Islet precursor cell (in vitro differentiated cells): Measurements from ENCODE around the gene ELF5.

Experiments used
- DNase-seq: peaks from one replicate; pipeline ENCODE4 v3.0.0-alpha.2; 2018

ELF5 gene

DNA sequence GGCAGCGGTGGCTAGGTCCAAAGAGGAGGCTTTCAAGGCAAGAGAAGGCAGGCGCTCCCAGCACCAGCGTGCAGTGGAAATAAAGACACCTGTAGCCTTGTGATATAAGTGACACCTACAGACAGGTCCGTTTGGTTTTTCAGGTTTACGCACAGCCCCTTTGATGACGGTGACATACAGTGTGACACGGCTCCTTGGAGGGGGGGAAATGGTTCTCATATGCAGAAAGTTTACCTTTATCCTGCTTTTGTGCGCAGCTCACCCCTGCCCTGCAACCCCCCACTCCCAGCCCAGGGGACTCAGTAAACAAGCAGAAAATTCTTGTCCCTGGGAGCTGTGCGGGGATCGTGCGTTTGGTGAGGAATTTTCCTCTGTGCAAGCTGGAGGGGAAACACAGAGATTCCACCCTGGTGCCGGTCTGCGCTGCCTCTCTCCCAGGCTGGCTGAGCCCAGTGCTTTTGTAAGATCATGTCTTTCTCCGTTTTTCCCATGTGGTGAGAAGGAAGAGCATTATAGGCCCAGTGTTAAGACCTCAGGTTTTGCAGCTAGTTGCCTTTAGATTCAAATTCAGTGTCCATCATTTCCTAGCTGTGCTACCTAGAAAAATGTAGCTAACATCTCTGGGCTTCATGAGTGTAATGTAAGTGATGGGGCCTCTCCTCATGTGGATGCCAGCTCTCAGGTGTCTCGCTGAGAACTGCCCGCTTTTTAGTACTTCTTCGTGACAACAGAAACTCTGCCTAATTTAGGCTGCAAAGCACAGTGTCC lies at the start of gene ELF5:
ELF5 (minus strand) TSS at position 113 of the 768 bp plus-strand sequence. CDS start 8,045 bp downstream, outside the sequence.
- no peak for DNase-seq

DNA sequence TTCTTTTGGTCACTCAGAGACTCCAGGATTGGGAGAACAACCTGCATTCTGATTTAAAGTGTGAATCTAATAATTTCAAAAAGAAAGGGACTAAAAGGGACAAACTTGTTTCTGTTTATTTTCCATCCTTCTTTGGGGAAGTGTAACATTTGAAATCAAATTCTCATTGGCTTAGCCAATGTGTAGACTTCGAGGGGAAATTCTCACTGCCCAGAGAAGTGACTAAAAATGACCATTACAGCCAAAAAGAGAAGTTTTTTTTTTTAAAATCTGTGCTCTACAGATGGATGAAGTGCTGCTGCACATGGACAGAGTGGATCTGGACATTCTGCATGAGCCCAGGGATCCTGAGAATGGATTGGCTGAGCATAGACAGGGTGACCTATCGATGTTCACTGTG lies 49.4 kb upstream of the ELF5 start:
- no peak for DNase-seq

DNA sequence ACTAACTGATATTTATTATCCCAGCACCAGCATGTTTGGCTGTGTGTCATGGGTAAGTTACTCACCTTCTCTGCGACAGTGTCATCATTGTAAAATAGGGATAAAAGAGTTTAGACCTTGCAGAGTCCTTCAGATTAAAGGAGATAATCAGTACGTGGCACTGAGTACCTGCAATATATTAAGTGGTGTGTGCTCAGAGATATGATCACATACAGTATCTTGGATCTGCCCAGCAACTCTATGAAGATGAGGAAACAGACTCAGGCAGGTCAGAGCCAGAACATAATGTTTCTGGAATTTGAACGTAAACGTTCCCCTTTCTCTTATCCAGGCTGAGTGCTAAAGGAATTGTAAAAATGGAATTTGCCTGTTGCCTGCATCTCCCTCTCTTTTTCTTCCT lies 46.9 kb upstream of the ELF5 start:
- no peak for DNase-seq

DNA sequence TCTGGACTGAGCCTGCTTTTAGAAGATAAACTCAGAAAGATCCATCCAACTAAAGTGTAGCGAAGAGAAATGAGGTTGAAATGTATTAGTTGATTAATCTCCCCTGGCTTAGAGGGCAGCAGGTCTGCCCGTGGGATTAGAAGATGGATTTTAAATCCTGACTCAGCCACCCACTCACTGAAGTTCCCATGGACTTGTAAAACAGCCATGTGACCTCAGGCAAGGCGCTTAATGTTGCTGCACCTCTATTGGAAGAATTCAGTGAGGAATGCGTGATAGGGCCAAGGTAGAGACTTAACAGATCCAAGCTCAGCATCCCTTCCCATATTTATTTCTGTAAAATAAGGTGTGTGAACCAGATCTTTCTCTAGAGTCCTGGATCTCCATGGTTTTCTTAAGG lies 45.1 kb upstream of the ELF5 start:
- peak; percentile 63 for DNase-seq

DNA sequence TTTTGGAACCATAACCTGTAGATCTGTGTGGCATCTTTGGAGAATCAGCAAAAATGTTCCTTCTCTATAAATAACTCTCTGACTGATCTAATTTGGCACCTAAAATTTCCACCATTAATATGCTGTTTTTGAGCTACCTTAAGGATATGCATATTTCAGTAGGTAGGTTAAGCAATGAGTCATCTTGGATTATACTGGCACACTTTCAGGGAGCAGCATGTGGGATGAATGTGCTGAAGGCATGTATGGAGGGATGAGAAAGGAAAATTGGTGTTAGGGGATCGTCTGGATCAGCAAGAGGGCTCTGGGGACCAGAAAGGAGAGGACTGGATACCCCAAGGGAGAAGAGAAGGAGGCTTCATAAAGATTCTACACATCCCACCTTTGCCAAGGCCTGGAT lies 44.6 kb upstream of the ELF5 start:
- DNase-seq = no peak

DNA sequence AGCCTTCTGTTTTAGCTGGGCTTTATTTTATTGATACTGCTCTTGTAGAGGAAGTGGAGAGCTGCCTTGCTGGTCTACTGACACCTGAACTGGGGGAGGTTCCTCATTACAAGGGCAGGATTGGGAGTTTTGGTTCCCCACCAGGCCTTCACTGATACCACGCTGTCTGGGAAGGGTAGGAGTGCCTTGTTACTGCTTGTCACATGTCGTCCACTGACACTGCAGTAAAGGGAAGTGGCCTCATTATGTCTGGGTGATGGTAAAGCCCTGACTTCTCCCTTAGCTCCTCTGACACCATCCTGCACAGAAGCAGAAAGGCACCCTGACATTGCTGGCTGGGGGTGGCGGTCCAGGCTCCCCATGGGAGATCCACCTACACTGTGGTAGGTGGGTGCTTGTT lies 38.7 kb upstream of the ELF5 start:
- no peak for DNase-seq

DNA sequence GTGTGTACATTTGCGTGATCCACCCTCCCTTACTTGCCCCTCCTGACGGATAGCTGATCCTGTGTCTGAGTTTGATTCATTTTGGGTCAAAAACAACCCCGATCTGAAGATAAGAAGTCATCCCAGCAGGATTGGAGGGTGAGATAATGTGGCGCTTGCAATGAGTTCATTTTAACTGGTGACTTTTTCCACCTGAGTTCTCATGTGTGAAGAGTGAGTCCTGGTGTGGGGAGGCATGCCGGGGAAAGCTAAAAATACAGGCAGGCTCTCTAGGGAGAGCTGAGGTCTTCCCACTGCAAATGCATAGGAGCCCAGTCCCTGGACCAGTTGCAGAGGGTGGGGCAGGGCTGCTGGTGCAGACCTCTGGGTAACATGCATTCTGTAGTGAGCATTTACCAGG lies 35.7 kb upstream of the ELF5 start:
- DNase-seq = no peak

DNA sequence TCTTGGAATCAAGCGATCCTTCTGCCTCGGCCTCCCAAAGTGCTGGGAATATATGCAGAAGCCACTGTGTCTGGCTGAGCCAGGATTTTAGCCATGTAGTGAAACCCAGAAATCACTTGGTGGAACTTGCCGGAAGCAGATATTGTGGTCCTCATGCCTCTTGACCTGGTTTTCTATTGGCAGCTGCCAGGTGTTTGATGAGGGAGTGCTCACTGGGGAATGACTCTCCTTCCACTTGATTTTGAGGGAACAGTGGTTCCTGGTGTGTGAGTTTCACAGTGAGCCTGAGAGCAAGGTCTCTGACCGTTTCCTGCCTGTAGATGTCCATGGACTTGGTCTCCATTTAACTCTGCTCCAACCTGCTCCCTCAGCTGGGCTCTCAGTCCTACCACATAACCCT lies 34.7 kb upstream of the ELF5 start:
- DNase-seq = no peak

DNA sequence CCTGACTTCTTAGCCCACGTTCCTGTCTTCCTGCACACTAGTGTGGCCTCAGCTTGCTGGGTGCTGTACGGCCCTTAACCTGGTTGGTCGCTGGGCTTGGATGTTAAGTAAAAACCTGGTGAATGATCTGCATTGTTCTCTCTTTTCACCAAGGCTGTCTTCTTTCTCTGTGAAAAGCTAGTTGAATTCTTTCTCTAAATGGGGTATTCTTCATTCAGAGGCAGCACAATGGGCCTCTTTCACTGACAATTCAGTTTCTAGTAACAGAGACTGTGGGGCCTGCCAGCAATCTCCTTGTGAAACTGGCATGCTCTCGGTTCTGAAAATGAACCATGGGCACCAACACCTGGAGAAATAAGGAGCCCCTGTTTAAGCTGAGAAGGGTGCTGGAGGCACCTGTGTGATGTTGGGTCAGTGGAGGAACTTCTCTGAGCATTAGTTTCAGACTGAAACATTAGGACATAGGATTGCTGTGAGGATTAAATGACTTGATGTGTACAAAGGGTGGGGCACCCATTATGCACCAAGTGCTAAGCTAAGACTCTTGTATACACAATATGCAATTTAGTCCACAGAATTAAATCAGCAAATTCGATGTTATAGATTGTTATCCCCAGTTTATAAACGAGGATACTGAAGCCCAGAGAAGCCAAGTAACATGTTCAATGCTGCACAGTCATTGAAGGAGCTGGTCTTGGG lies 33.1 kb upstream of the ELF5 start:
- DNase-seq = no peak

DNA sequence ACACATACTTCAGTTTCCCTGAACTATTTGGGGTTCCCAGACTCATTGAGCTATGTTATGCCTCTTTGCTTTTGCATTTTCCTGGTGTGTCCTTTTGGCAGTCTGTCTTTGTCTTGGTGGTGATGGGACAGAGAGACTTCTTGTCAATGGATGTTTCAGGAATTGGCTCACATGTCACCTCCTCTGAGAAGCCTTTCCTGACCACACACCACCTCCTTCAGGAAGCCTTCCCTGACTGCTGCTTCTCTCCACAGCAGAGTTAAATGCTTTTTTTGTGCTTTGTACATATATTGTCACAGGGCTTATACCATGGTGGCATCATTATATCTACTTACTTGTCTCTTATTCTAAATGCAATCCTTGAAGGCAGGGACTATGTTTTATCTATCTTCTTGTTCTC lies 28.5 kb upstream of the ELF5 start:
- DNase-seq = no peak

DNA sequence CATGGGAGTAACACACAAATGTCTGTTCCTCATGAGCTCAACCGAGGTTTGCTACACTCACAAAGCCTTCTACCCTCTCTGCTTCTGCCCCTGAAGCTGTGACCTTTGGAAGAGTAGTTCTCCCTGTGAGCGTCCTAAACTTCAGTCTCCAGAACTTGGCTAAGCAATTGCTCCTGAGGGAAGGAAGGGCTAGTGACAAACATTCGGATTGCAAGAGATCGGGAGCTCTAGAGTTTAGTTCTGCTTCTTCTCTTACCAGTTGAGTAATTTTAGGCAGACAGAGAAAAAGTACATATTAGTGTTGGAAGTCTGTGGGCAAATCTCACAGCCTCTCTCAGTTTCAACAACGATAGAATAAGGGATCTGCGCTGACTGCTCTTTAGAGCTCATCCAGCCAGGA lies 27.3 kb upstream of the ELF5 start:
- DNase-seq = no peak

DNA sequence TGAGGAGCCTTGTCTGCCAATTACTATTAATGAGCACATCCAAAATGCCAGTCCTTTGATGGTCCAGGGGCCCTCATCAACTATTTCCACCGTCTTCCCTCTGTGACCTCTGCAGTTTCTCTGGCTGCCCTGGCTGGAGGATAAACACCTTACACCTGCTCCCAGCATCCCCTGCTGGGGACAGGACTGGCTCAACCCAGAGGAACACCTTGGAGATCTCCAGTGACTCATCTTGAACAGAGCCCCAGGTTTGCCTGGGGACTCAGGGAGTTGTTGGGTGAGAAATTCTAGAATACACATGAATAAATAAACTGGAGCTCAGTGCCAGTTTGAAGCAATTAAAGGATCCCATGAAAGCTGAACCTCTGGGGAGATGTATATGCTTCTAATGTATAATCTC lies 24.0 kb upstream of the ELF5 start:
- no peak for DNase-seq

DNA sequence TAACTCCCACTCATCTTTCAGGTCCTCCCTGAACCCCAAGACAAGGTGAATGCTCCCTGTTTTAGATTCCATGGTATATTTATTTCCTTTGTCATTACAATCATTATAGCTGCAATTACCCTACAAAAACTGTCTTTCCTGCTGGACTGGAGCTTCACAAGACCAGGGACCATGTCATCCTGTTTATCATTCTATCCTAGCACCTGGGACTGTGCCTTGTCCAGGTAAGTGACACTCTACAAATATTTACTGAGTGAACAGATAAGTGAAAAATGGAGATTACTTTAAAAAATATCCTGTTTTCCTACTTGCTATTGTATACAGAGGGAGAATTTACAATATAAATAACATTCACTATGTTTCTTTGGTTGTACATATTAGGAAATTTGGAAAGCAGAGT lies 22.5 kb upstream of the ELF5 start:
- DNase-seq = no peak

DNA sequence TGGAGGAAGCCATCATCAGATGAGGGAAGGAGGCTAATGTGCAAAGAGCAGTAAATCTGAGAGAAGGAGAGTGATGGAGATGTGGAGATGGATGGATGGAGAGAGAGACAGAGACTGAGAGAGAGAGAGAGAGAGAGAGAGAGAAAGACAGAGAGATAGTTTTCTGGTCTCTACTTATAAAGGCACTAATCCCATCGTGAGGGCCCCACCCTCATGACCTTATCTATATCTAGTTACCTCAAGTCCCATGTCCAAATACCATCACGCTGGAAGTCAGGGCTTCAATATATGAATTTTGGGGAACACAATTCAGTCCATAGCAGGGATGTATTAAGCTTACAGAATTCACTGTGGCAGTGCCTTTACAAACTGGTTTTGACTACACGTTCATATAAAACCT lies 21.2 kb upstream of the ELF5 start:
- no peak for DNase-seq

DNA sequence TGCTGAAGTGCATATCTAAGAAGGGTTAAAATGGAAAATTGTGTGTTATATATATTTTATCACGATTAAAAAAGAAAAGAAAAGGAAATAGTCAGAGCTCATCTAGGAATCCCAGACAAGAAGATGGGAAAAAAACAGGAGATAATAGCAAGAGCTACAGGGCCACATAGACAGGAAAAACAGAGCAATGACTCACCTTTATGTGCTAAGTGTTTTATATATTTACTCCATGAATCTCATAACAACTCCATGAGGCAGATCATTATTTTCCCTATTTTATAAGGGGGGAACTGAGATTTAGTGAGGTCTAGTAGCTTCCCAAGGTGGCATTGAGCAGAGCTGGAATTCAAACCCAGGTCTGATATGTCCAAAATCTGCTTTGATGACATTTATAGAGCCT lies 18.1 kb upstream of the ELF5 start:
- no peak for DNase-seq

DNA sequence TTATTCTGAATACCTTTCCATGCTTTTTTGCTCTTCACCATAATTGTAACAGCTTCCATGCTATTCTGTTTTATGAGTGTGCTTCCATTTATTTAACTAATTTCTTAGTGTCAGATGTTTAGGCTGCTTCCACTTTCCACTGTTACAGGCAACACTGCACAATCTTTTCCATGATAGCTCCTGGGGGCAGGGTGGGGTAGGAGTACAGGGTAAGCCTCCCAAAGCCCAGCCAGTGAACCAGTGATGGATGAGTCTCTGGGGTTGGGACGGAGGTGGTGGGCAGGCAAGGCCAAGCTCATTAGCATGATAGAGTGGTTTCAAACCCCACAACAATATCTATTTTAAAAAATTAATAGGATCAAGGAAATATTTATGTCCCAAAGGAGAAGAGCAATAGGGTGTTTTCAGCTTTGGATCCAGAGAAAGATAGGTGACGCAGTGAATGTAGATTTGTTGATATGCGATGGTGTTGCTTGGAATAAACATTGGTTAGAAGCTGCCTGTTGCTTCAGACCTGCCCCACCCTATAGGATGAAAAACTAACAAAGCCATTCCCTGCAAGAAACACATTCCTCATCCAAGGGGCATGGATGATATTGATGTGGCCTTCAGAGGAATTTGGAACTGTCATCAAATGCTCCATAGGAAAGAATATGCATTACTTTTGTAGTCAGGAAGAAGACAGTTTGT lies 17.1 kb upstream of the ELF5 start:
- no peak for DNase-seq

DNA sequence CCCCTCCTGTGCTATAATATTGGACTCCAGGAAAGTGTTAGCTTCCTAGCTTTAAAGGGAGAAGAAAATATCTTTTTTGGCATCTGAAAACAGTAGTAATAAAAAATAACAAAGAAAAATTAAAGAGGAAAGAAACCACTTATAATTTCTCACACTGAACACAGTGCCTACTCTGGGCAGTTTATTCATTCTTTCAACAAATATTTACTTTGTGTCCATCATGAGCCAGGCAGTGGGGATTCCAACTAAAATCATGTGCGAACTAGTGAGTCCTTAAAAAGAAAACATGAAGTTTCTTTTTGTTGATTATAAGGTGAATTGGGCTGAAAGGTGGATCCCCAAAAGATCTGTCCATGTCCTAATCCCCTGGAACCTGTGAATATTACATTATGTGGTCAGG lies 16.0 kb upstream of the ELF5 start:
- no peak for DNase-seq

DNA sequence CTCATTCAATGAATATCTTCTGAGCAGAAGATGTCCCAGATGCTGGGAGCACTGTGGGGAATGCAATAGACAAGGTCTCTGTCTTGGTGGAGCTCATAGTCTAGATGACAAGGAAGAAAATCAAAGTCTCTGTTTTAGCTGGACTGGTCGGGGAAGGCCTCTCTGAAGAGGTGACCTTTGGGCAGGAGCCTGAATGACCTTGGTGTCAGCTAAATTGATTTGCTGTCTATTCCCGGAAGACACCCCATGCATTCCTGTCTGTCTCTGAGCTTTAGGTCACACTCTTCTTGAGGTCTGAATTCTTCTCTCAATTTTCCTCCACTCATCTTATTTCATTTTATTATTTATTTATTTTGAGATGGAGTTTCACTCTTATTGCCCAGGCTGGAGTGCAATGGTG lies 14.5 kb upstream of the ELF5 start:
- no peak for DNase-seq

DNA sequence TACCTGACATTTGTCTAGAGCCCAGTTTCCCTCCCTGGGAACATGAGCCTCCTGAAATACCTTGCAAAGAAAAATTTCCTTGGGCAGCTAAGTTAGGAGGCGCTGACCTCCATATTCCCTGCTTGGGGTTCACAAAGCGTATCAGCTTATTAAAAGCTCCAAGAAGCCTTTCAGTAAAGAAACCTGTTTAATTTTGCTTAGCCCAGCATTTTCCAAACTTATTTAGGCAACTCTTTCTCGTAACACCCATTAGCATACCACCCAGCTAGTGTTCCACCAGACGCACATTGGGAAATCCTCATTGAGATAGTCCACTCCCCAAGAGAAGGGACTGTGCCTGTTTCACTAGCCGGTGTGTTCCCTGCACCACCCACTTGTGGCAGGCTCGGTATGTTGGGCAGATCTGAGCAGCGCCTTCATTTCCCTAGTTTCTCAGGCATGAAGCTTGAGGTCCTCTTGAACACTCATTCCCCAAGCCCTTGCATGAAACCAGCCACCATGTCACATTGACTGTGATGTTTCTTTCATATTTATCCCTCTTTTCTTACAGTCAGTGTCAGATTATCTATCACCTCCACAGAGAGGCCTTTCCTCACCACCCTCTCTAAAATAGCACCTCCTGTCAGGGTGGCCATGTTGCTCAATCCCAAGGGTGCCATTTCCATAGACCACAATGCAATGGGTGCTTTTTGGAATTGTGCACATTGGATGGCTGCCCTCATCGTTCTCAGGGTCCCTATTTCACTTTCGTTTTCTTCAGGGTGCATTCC lies 12.5 kb upstream of the ELF5 start:
- no peak for DNase-seq

DNA sequence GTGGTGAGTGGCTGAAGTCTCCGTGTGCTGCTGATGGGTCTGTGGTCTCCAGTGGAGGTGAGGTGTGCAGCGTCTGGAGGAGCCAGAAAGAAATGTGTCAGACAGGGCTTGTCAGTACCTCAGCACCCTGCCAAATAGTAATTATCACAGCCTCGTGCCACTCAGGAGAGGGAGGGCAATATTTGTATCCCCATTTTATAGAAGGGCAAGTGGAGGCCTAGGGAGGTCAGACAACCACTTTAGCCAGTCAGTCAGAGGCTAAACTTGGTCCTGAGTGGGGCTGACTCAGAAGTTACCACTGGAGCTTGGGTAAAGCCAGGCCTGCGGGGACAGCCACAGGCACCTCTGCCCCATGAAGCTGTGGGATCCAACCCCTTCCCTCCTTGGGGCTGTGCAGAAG lies 11.5 kb upstream of the ELF5 start:
- no peak for DNase-seq

DNA sequence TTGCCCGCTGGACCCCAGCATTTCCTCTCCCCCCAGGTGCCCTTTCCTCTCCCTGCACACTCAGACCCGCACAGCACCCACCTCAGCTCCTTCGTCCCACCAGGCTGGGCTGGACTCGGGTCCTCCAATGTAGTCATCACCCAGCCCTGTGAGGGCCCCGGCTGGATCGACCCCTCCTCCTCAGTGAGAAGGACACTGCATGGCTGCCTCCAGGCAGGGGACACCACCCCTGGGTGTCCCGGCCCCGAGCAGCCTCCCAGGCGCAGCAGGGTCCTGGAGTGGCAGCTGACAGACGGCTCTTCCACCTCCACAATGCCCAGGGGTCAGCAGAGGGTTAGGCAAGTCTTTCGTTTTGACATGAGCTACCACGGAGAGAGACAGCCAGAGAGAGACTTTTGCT lies 11.1 kb upstream of the ELF5 start:
- DNase-seq = no peak

DNA sequence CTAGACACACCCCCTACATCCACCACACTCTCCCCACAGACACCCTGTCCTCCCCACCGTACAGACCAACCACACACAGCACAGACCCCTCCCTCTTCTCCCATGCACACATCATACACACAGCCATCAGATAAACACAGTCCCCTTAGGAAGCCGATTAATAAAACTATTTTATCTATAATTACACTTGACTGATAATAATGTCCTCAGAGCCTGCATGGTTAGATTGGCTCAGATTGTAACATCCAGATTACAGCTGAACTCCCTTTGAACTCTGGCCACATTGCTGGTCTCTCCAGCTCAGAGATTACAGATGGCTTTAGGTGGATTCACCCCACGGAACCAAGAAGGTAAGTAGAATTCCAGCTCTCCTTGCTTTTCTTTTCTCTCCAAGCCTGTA lies 9.5 kb upstream of the ELF5 start:
- no peak for DNase-seq

DNA sequence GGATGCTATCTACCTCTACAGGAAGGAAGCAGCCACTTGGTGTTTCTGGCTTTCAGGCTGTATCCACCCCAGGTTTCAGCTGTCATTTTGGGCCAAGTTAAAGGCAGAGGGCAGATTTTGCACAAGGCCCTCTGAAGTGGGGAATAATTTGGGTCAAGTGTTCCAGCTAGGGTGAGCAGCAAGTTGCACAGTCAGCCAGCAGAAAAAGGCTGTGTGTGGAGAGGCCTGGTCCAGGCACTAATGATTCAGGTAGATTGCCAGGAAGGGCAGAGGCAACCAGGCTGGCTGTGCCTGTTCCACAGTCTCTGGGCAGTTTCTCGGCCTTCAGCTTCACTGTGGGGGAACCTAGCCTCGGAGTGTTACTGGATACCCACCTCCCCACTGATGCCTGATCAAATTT lies 8.6 kb upstream of the ELF5 start:
- no peak for DNase-seq

DNA sequence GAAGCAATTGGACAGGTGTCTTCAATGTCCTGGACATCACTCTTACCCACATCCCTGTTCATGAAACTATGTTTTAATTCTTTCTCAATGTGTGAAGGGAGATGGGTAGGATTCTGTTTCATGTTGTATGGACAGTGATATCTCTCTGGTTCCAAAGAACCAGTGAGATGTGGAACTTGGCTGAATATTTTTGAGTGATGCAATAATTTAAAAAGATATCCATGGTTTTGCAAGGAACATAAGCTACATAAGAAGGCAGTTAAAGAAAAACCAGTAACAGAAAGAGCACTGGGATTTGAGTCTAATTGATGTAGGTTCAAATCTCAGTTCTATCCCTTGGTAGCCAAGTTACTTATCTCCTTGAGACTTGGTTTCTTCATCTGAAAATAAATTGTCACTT lies 7.7 kb upstream of the ELF5 start:
- DNase-seq = no peak
